GM12878 (cell line): Measurements from ENCODE around the gene RPS6KA4. TPM values are rescaled to one million over a fixed set of nuclear protein-coding genes. Genes with fewer than 3 reads are reported as not detected.

ENCODE experiments used
- ATAC-seq: fragments of 200-7000 bp; cut with Tn5 transposase; 3 replicates; pipeline ENCODE4 v1.9.1; 2020; ENCODE audit warnings: mild to moderate bottlenecking, moderate library complexity
- BruUV-seq: library from RNA; stranded (reverse); fragments of 400-500 nt; replicated peaks from 2 replicates; lab custom pipeline; 2021; lab: Mats Ljungman, UMichigan
- CTCF ChIA-PET: fragments of 300-600 bp; sonication (Branson Sonifier 250); formaldehyde crosslinking; extraction: SDS; loops from one replicate; lab custom pipeline; 2021; ENCODE audit warnings: inconsistent platforms; lab: Yijun Ruan, JAX
- POLR2A ChIA-PET: fragments of 350-600 bp; formaldehyde crosslinking; extraction: SDS; loops from one replicate; lab custom pipeline; 2021; ENCODE audit warnings: inconsistent platforms; lab: Charles Lee
- RAD21 ChIA-PET: fragments of 300-600 bp; sonication (Branson Sonifier 250); formaldehyde crosslinking; loops from one replicate; lab custom pipeline; 2023; ENCODE audit warnings: antibody characterized with exemption; ENCODE audit not compliant: unreplicated experiment; lab: Charles Lee
- SMC1A ChIA-PET: fragments of 300-600 bp; sonication (Branson Sonifier 250); formaldehyde crosslinking; loops from one replicate; lab custom pipeline; 2023; ENCODE audit not compliant: unreplicated experiment, uncharacterized antibody; lab: Charles Lee
- DNase-seq: peaks from one replicate; pipeline ENCODE4 v3.0.0-alpha.2; 2011; ENCODE audit warnings: low read depth, low spot score
- FAIRE-seq: peaks from 3 replicates; lab custom pipeline; 2011; peaks lifted over from hg19 to GRCh38; lab: Jason Lieb, UNC
- H2AFZ ChIP-seq: 2 replicates; pipeline ENCODE4 v1.6.0; 2011; ENCODE audit warnings: low read depth, low read length, control low read depth; ENCODE audit not compliant: control insufficient read depth
- H3K27ac ChIP-seq: 2 replicates; pipeline ENCODE4 v1.5.1; 2011; ENCODE audit warnings: control low read depth; ENCODE audit not compliant: control insufficient read depth, insufficient read depth
- H3K27me3 ChIP-seq, 2 experiments: replicated peaks in 1 of 2; 2 replicates each; pipeline versions ENCODE4 v1.6.0 to v1.6.1; 2011; ENCODE audit warnings: low read length in 1 of 2; ENCODE audit not compliant: control insufficient read depth in 2 of 2, insufficient read depth in 2 of 2
- H3K36me3 ChIP-seq, 2 experiments: 2 replicates each; pipeline ENCODE4 v1.5.1; 2011; ENCODE audit warnings: low read length in 1 of 2; ENCODE audit not compliant: control insufficient read depth in 2 of 2, insufficient read depth in 2 of 2
- H3K4me1 ChIP-seq: 2 replicates; pipeline ENCODE4 v1.6.1; 2011; ENCODE audit warnings: mild to moderate bottlenecking, low read length, moderate library complexity, mixed read lengths; ENCODE audit not compliant: control insufficient read depth, insufficient read depth
- H3K4me2 ChIP-seq: 2 replicates; pipeline ENCODE4 v1.6.0; 2011; ENCODE audit warnings: control low read depth; ENCODE audit not compliant: control insufficient read depth, insufficient read depth
- H3K4me3 ChIP-seq: fragments of 200-600 bp; sonication (generic); 2 replicates; pipeline ENCODE4 v1.5.1; 2016
- H3K79me2 ChIP-seq: 2 replicates; pipeline ENCODE4 v1.6.0; 2011; ENCODE audit warnings: low read length; ENCODE audit not compliant: control insufficient read depth, insufficient read depth
- H3K9ac ChIP-seq: 2 replicates; pipeline ENCODE4 v1.8.0; 2011; ENCODE audit warnings: low read length, control low read depth, mixed read lengths; ENCODE audit not compliant: control insufficient read depth, insufficient read depth
- H3K9me3 ChIP-seq: replicated peaks from 3 replicates; pipeline ENCODE4 v1.5.1; 2011; ENCODE audit warnings: mild to moderate bottlenecking, low read length; ENCODE audit not compliant: control insufficient read depth, insufficient read depth
- H4K20me1 ChIP-seq: 2 replicates; pipeline ENCODE4 v1.6.0; 2011; ENCODE audit not compliant: control insufficient read depth, insufficient read depth
- BACH1 ChIP-seq: fragments of 450-650 bp; IDR thresholded peaks from 2 replicates; pipeline ENCODE4 v1.6.1; 2017; ENCODE audit warnings: mild to moderate bottlenecking, borderline replicate concordance
- DPF2 ChIP-seq: fragments of 450-650 bp; IDR thresholded peaks from 2 replicates; pipeline ENCODE4 v1.6.1; 2017; ENCODE audit warnings: mild to moderate bottlenecking
- ETV6 ChIP-seq, 2 experiments: fragments of 450-650 bp in 1 of 2; IDR thresholded peaks in 1 of 2; conservative IDR thresholded peaks in 1 of 2; 2 replicates each; pipeline ENCODE4 v1.6.1; 2014; ENCODE audit warnings: antibody characterized with exemption in 1 of 2, borderline replicate concordance in 1 of 2, low read depth in 1 of 2, mild to moderate bottlenecking in 1 of 2, moderate library complexity in 1 of 2
- KDM1A ChIP-seq: fragments of 200-600 bp; sonication (generic); IDR thresholded peaks from 2 replicates; pipeline ENCODE4 v1.6.1; 2016; ENCODE audit warnings: borderline replicate concordance
- MTA2 ChIP-seq: fragments of 450-650 bp; IDR thresholded peaks from 2 replicates; pipeline ENCODE4 v1.6.1; 2016; ENCODE audit warnings: low read depth, mild to moderate bottlenecking, moderate library complexity
- MXI1 ChIP-seq: fragments of 150-350 bp; IDR thresholded peaks from 2 replicates; pipeline ENCODE4 v1.6.1; 2011; ENCODE audit warnings: low read depth, mild to moderate bottlenecking, inconsistent platforms, low read length, improper control_type of control experiment
- NFXL1 ChIP-seq: fragments of 450-650 bp; IDR thresholded peaks from 2 replicates; pipeline ENCODE4 v1.6.1; 2017; ENCODE audit warnings: antibody characterized with exemption, mild to moderate bottlenecking, borderline replicate concordance
- PAX5 ChIP-seq: IDR thresholded peaks from 2 replicates; pipeline ENCODE4 v1.6.1; 2011; ENCODE audit warnings: low read depth, low read length, borderline replicate concordance
- RB1 ChIP-seq: fragments of 450-650 bp; formaldehyde crosslinking; IDR thresholded peaks from 2 replicates; pipeline ENCODE4 v1.6.1; 2017; ENCODE audit warnings: mild to moderate bottlenecking, borderline replicate concordance
- RUNX3 ChIP-seq: IDR thresholded peaks from 2 replicates; pipeline ENCODE4 v1.6.1; 2012; ENCODE audit warnings: low read length, inconsistent platforms
- TCF3 ChIP-seq: IDR thresholded peaks from 2 replicates; pipeline ENCODE4 v1.6.1; 2012; ENCODE audit warnings: low read depth, mild to moderate bottlenecking, low read length, borderline replicate concordance; ENCODE audit not compliant: insufficient read depth
- ZNF217 ChIP-seq: fragments of 450-650 bp; IDR thresholded peaks from 2 replicates; pipeline ENCODE4 v1.6.1; 2017; ENCODE audit warnings: antibody characterized with exemption, mild to moderate bottlenecking
- WGBS: methylation state at CpG from one replicate; pipeline ENCODE4 v1.1.6; 2016; ENCODE audit warnings: low lambda C conversion rate; ENCODE audit not compliant: insufficient replicate concordance, insufficient coverage; ENCODE audit errors: missing lambda C conversion rate; 5-methylcytosine and 5-hydroxymethylcytosine counted together
- in situ Hi-C: fragments of 300-500 bp; cut with MboI; formaldehyde crosslinking; loops from 9 replicates; pipeline ENCODE4 v1.14.3; 2018; ENCODE audit warnings: mixed read lengths
- intact Hi-C: fragments of 100-400 bp; cut with micrococcal nuclease; formaldehyde crosslinking; loops from one replicate; pipeline ENCODE4 v1.14.2; 2022; ENCODE audit not compliant: unreplicated experiment
- polyA plus RNA-seq, 11 experiments: library from polyadenylated mRNA; depleted of rRNA in 4 of 11; unstranded in 6 of 11; stranded (reverse) in 5 of 11; fragments of >200 nt; fragmentation: Nextera tagmentation in 4 of 11; fragmentation: Illumina TruSeq in 1 of 11; extraction: Ambion mirVana in 4 of 11; extraction: Trizol in 1 of 11; gene quantifications; 1 replicate in 1 of 11; 2 replicates in 10 of 11; pipeline versions ENCODE4 v1.2.1 to v1.2.3, GENCODE V29; 2011 to 2016; ENCODE audit warnings: inconsistent platforms in 2 of 11, missing spikeins in 2 of 11, low read depth in 1 of 11
- total RNA-seq, 4 experiments: library from RNA; depleted of rRNA in 3 of 4; stranded (reverse); fragments of >200 nt in 3 of 4; fragmentation: Illumina TruSeq in 1 of 4; extraction: Trizol in 1 of 4; gene quantifications; 2 replicates each; pipeline versions ENCODE4 v1.2.1 to v1.2.3, GENCODE V29; 2013 to 2021
- TF ChIP-seq, protein P1 (sequence below): fragments of 450-650 bp; IDR thresholded peaks from 2 replicates; pipeline ENCODE4 v1.6.1; 2016; ENCODE audit warnings: mild to moderate bottlenecking
- TF ChIP-seq, protein P2 (sequence below): IDR thresholded peaks from 2 replicates; pipeline ENCODE4 v1.6.1; 2011; ENCODE audit warnings: borderline replicate concordance, low read depth, mild to moderate bottlenecking, moderate library complexity, low read length; ENCODE audit not compliant: insufficient read depth, poor library complexity, severe bottlenecking
- TF ChIP-seq, protein P3 (sequence below): fragments of 450-650 bp; IDR thresholded peaks from 2 replicates; pipeline ENCODE4 v1.6.1; 2017; ENCODE audit warnings: mild to moderate bottlenecking, low read depth, inconsistent platforms; ENCODE audit not compliant: poor library complexity, severe bottlenecking

The RPS6KA4 gene
- total and polyA plus RNA-seq, 10 of the 15 experiments (the other 5 are each of a cell fraction or from before 2014, with no cell fraction given), result 0.34 to 32.6 (median 11.3) TPM

DNA sequence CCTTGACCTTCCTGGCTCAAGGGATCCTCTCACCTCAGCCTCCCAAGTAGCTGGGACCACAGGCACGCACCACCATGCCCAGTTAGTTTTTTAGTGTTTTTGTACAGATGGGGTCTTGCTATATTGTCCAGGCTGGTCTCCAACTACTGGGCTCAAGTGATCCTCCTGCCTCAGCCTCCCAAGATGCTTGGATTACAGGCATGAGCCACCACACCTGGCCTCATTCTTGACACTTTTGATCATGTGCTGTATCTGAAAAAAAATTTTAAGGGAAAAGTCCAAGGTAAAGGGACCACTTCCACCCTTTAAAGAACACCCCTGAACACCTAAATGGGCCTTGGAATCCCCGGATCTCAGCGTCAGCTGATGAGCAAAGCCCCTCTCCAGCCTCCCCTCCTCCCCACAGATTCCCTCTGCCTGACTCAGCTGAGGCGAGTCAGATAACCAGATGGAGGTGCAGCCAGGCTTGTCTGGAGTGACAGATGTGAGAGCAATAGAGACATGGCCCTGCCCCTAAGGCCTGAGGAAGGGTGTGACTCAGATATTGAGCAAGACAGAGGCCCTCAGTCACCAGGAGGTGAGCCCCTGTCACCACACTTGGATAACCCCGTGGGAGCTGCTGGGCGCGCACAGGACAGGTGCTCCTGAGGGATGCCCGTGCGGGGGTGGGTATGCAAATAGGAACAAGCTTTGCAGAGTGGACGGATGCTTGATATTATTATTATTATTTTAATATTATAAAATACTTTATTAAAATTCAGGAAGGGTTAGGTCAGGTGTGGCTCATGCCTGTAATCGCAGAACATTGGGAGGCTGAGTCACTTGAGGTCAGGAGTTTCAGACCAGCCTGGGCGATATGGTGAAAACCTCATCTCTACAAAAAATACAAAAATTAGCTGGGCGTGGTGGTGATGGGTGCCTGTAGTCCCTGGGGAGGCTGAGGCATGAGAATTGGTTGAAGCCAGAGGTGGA, 23.9 kb upstream of the RPS6KA4 start:
- H3K27me3 ChIP-seq, result no peaks in the 10 kb centered on the region
- WGBS, result 9% methylated on average over 13 of the region's 13 CpGs
- BruUV-seq, result no TSS peak
- no peak overlapping the region for H2AFZ ChIP-seq
- no peaks in the 10 kb centered on the region for H3K9me3 ChIP-seq
- ATAC-seq, result peak; percentile 87
- peak overlapping the region; percentile 41 for H3K27ac ChIP-seq
- peak; percentile 88 for FAIRE-seq
- H3K79me2 ChIP-seq, result peaks cover 12% of the 10 kb centered on the region
- DNase-seq, result peak; percentile 87
- ChIA-PET POLR2A (interaction anchor here (0.7 to 1.9 kb wide), 8 partner anchors 10 to 1479 kb away, joined by 3 to 25 read pairs (median 6); partner anchors contain the start of genes ESRRA, FERMT3, PRDX5 and TRMT112), RAD21 (interaction anchor here (1.0 to 4.7 kb wide), 6 partner anchors 11 to 109 kb away, joined by 3 to 57 read pairs (median 6); partner anchors contain the start of genes NUDT22, PRDX5 and TRMT112), SMC1A (interaction anchor here (1.5 to 6.4 kb wide), 4 partner anchors 17 to 31 kb away, joined by 3 to 71 read pairs (median 10); partner anchors contain the start of genes PRDX5, RPS6KA4 and TRMT112), CTCF (interaction anchor here (0.5 to 14.7 kb wide), 11 partner anchors 12 to 129 kb away, joined by 3 to 228 read pairs (median 4); partner anchors contain the start of genes ESRRA, PRDX5, RPS6KA4 and TRMT112)
- in situ Hi-C loops (no loop called here), intact Hi-C loops (loop anchor here (1.0 kb wide), 1 partner anchor 18 kb away; the partner anchor contains the start of gene TRMT112)
- H3K4me3 ChIP-seq, result no peak overlapping the region
- H3K9ac ChIP-seq, result no peak overlapping the region
- H4K20me1 ChIP-seq, result no peaks in the 10 kb centered on the region
- peaks cover 30% of the 10 kb centered on the region for H3K4me1 ChIP-seq
- H3K4me2 ChIP-seq, result peak overlapping the region; percentile 57
- no peaks in the 10 kb centered on the region for H3K36me3 ChIP-seq
- 0 out of 2 replicates have a peak, but pooled peaks have one; percentile 18 for TF ChIP-seq MXI1
- TF ChIP-seq MTA2, result peak; percentile 52; the same call in 1 of the 2 replicates
- TF ChIP-seq PAX5, result peak; percentile 94
- peak; percentile 21; the same call in 1 of the 2 replicates for TF ChIP-seq BACH1
- peak; percentile 47; the same call in 1 of the 2 replicates for TF ChIP-seq TCF3
- TF ChIP-seq RB1, result no peak
- no peak for TF ChIP-seq NFXL1
- peak in 1 of 2 experiments; percentile 33; a peak in 1 of 4 replicates for TF ChIP-seq ETV6 (conservative IDR thresholded peaks at IDR 0.05 in 1 of 2, IDR thresholded peaks at IDR 0.05 in 1 of 2; ENCODE audit: borderline replicate concordance in 1 of 2, low read depth in 1 of 2)
- TF ChIP-seq DPF2, result peak; percentile 73
- peak; percentile 71 for TF ChIP-seq RUNX3
- no peak for TF ChIP-seq KDM1A
- TF ChIP-seq ZNF217, result peak; percentile 54; the same call in 1 of the 2 replicates
- TF ChIP-seq, protein P1, sequence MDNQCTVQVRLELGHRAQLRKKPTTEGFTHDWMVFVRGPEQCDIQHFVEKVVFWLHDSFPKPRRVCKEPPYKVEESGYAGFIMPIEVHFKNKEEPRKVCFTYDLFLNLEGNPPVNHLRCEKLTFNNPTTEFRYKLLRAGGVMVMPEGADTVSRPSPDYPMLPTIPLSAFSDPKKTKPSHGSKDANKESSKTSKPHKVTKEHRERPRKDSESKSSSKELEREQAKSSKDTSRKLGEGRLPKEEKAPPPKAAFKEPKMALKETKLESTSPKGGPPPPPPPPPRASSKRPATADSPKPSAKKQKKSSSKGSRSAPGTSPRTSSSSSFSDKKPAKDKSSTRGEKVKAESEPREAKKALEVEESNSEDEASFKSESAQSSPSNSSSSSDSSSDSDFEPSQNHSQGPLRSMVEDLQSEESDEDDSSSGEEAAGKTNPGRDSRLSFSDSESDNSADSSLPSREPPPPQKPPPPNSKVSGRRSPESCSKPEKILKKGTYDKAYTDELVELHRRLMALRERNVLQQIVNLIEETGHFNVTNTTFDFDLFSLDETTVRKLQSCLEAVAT, result peak; percentile 61
- TF ChIP-seq, protein P2, sequence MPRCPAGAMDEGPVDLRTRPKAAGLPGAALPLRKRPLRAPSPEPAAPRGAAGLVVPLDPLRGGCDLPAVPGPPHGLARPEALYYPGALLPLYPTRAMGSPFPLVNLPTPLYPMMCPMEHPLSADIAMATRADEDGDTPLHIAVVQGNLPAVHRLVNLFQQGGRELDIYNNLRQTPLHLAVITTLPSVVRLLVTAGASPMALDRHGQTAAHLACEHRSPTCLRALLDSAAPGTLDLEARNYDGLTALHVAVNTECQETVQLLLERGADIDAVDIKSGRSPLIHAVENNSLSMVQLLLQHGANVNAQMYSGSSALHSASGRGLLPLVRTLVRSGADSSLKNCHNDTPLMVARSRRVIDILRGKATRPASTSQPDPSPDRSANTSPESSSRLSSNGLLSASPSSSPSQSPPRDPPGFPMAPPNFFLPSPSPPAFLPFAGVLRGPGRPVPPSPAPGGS, result peak; percentile 65
- TF ChIP-seq, protein P3, sequence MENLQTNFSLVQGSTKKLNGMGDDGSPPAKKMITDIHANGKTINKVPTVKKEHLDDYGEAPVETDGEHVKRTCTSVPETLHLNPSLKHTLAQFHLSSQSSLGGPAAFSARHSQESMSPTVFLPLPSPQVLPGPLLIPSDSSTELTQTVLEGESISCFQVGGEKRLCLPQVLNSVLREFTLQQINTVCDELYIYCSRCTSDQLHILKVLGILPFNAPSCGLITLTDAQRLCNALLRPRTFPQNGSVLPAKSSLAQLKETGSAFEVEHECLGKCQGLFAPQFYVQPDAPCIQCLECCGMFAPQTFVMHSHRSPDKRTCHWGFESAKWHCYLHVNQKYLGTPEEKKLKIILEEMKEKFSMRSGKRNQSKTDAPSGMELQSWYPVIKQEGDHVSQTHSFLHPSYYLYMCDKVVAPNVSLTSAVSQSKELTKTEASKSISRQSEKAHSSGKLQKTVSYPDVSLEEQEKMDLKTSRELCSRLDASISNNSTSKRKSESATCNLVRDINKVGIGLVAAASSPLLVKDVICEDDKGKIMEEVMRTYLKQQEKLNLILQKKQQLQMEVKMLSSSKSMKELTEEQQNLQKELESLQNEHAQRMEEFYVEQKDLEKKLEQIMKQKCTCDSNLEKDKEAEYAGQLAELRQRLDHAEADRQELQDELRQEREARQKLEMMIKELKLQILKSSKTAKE, result peak; percentile 56
